COLO829 (cell line): Measurements from ENCODE around the gene HOXD4.

Experiments
- DNase-seq: peaks from one replicate; pipeline ENCODE4 v3.0.0; 2012; ENCODE audit warnings: low spot score

Gene HOXD4

GRCh38 chr2:176187899-176188773 lies 36.8 kb downstream of the HOXD4 start, which contains the start of gene HOXD1:
Gene HOXD1, plus strand, starts transcription at chr2:176188668. Its CDS starts 134 bp downstream, at chr2:176188802.
- peak; percentile 80 for DNase-seq

- DNase-seq, result no peak
Measured at GRCh38 chr2:176188774-176189680, 37.7 kb downstream of the HOXD4 start.

- DNase-seq, result no peak
Measured at GRCh38 chr2:176189681-176190641, 38.6 kb downstream of the HOXD4 start.

- DNase-seq, result no peak
Measured at GRCh38 chr2:176192351-176192750, 41.0 kb downstream of the HOXD4 start.

GRCh38 chr2:176193048-176193447 lies 41.7 kb downstream of the HOXD4 start:
- DNase-seq, result peak; percentile 67

GRCh38 chr2:176199902-176200301 lies 48.6 kb downstream of the HOXD4 start:
- DNase-seq, result no peak

- DNase-seq, result no peak
Measured at GRCh38 chr2:176200971-176201370, 49.6 kb downstream of the HOXD4 start.

- DNase-seq, result no peak
Measured at GRCh38 chr2:176202491-176202890, 51.1 kb downstream of the HOXD4 start.
